Measurements from ENCODE around the gene RBM33. TPM values are rescaled to one million over a fixed set of nuclear protein-coding genes. Genes with fewer than 3 reads are reported as not detected.

The RBM33 gene
- total RNA-seq, 1 donor from 2014 or later: 50.5 TPM

DNA sequence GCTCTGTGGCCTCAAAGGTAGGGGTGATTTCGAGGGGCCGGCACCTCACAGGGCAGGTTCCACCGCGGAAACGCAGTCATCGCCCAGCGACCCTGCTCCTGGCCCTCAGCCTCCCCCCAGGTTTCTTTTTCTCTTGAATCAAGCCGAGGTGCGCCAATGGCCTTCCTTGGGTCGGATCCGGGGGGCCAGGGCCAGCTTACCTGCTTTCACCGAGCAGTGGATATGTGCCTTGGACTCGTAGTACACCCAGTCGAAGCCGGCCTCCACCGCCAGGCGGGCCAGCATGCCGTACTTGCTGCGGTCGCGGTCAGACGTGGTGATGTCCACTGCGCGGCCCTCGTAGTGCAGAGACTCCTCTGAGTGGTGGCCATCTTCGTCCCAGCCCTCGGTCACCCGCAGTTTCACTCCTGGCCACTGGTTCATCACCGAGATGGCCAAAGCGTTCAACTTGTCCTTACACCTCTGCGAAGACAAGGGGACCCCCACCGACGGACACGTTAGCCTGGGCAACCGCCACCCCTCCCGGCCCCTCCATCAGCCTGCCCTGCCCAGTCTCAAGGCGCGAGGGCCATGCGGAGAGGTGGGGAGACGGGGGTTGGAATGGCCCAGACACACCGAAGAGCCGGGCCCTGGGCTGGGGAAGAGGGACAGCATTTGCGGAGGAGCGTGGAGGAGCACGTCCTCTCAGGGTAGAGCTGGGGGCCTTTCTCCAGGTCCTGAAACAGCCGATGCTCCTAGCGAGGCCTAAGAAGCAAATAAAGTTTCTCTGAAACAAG lies 161.8 kb downstream of the RBM33 start:
- Histone ChIP-seq H2AFZ (ENCODE audit: low read depth, low read length) (peak overlapping the region; percentile 93), H3K79me2 (ENCODE audit: insufficient read depth, low read length) (no peaks in the 10 kb centered on the region), H3K4me3 (ENCODE audit: insufficient read depth, low read depth, low read length) (peak overlapping the region; percentile 47), H3K9me3 (ENCODE audit: insufficient read depth, low read depth, low read length) (no peaks in the 10 kb centered on the region), H4K20me1 (ENCODE audit: insufficient read depth, low read length) (peaks cover 10% of the 10 kb centered on the region), H3K36me3 (ENCODE audit: insufficient read depth, low read length) (no peaks in the 10 kb centered on the region), H3K4me1 (ENCODE audit: insufficient read depth, low read length) (peaks cover 22% of the 10 kb centered on the region), H3K9ac (ENCODE audit: low read length) (no peak overlapping the region), H3K4me2 (ENCODE audit: low read length) (peak overlapping the region; percentile 97), H3K27me3 (ENCODE audit: insufficient read depth, low read length) (peaks cover 59% of the 10 kb centered on the region), H3K27ac (ENCODE audit: low read depth, low read length) (no peak overlapping the region)
- no peaks in the 10 kb centered on the region for H3K36me3 Mint-ChIP-seq (ENCODE audit: low read depth, unreplicated experiment)
- H3K27me3 Mint-ChIP-seq (ENCODE audit: low read depth, unreplicated experiment): peaks cover 39% of the 10 kb centered on the region
- FAIRE-seq (no peak), DNase-seq (ENCODE audit: low read depth) (no peak)
- peaks cover 3% of the 10 kb centered on the region for H3K9me3 Mint-ChIP-seq (ENCODE audit: unreplicated experiment)
- H3K4me1 Mint-ChIP-seq (ENCODE audit: low read depth, unreplicated experiment): peaks cover 2% of the 10 kb centered on the region
- H3K4me3 Mint-ChIP-seq (ENCODE audit: unreplicated experiment): peak overlapping the region; percentile 50
- TF ChIP-seq EZH2 (IDR thresholded peaks at IDR 0.05; ENCODE audit: insufficient read depth, low read length): peak; percentile 23
- TF ChIP-seq, protein P1, sequence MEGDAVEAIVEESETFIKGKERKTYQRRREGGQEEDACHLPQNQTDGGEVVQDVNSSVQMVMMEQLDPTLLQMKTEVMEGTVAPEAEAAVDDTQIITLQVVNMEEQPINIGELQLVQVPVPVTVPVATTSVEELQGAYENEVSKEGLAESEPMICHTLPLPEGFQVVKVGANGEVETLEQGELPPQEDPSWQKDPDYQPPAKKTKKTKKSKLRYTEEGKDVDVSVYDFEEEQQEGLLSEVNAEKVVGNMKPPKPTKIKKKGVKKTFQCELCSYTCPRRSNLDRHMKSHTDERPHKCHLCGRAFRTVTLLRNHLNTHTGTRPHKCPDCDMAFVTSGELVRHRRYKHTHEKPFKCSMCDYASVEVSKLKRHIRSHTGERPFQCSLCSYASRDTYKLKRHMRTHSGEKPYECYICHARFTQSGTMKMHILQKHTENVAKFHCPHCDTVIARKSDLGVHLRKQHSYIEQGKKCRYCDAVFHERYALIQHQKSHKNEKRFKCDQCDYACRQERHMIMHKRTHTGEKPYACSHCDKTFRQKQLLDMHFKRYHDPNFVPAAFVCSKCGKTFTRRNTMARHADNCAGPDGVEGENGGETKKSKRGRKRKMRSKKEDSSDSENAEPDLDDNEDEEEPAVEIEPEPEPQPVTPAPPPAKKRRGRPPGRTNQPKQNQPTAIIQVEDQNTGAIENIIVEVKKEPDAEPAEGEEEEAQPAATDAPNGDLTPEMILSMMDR (IDR thresholded peaks at IDR 0.05; ENCODE audit: insufficient read depth, low read depth, low read length): no peak
- no peak overlapping the region for H3K27ac Mint-ChIP-seq (ENCODE audit: unreplicated experiment)

DNA sequence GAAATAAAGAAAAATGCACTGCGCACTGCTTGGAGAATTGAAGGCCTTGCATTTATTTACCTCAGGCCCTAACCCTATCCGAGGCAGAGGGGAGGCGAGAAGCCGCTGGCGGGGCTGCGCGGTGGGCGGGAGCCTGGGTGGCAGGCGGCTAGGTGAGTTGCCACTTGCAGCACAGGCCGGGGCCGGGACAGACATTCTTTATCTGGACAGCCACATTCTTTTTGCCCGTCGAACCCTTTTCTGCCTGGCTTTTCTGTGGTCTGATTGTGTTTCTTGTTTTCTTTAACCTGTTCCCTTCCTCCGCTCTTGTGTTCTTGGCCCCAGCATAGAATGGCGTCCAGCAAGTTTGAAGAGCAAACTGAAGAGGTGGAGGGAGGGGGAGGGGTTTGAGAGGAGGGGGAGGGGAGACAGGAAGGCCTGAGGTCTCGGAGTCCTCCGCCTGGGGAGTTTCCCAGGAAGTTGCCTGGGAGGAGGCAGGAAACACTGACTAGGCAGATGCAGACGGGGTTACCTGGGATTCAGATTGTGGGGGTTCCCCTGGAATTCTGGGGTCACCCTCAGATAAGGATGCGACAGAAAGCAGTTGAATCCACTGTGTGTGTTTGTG lies 162.7 kb downstream of the RBM33 start:
- Histone ChIP-seq H3K9me3 (ENCODE audit: insufficient read depth, low read depth, low read length) (no peaks in the 10 kb centered on the region), H3K4me3 (ENCODE audit: insufficient read depth, low read depth, low read length) (no peak overlapping the region), H3K27ac (ENCODE audit: low read depth, low read length) (no peak overlapping the region), H3K9ac (ENCODE audit: low read length) (no peak overlapping the region), H3K79me2 (ENCODE audit: insufficient read depth, low read length) (no peaks in the 10 kb centered on the region), H3K36me3 (ENCODE audit: insufficient read depth, low read length) (no peaks in the 10 kb centered on the region), H3K4me2 (ENCODE audit: low read length) (no peak overlapping the region), H3K4me1 (ENCODE audit: insufficient read depth, low read length) (peaks cover 27% of the 10 kb centered on the region), H3K27me3 (ENCODE audit: insufficient read depth, low read length) (peaks cover 59% of the 10 kb centered on the region), H2AFZ (ENCODE audit: low read depth, low read length) (no peak overlapping the region), H4K20me1 (ENCODE audit: insufficient read depth, low read length) (peaks cover 11% of the 10 kb centered on the region)
- no peak for DNase-seq (ENCODE audit: low read depth)
- TF ChIP-seq, protein P1 (IDR thresholded peaks at IDR 0.05; ENCODE audit: insufficient read depth, low read depth, low read length): no peak
- TF ChIP-seq EZH2 (IDR thresholded peaks at IDR 0.05; ENCODE audit: insufficient read depth, low read length): no peak
- H3K4me1 Mint-ChIP-seq (ENCODE audit: low read depth, unreplicated experiment): peaks cover 11% of the 10 kb centered on the region
- H3K36me3 Mint-ChIP-seq (ENCODE audit: low read depth, unreplicated experiment): no peaks in the 10 kb centered on the region
- H3K9me3 Mint-ChIP-seq (ENCODE audit: unreplicated experiment): peaks cover 3% of the 10 kb centered on the region
- H3K27ac Mint-ChIP-seq (ENCODE audit: unreplicated experiment): no peak overlapping the region
- H3K27me3 Mint-ChIP-seq (ENCODE audit: low read depth, unreplicated experiment): peaks cover 44% of the 10 kb centered on the region
- no peak for FAIRE-seq
- peak overlapping the region; percentile 66 for H3K4me3 Mint-ChIP-seq (ENCODE audit: unreplicated experiment)
